ENCODE measurements around the gene RERG.

The RERG gene

GRCh38 chr12:15181017-15181683, 40.1 kb downstream of the RERG start:
- no peak overlapping the region for H3K4me3 ChIP-seq (ENCODE audit: low read depth, low read length)
- no peak for DNase-seq (ENCODE audit: low read depth)
- TF ChIP-seq MAX (IDR thresholded peaks at IDR 0.05; ENCODE audit: low read depth, low read length) (no peak), CTCF (IDR thresholded peaks at IDR 0.05; ENCODE audit: low read depth, low read length) (no peak), POLR2A (IDR thresholded peaks at IDR 0.05; ENCODE audit: extremely low read depth, insufficient read length) (no peak)

GRCh38 chr12:15180325-15180724, 40.9 kb downstream of the RERG start:
- no peak for TF ChIP-seq CTCF (IDR thresholded peaks at IDR 0.05; ENCODE audit: low read depth, low read length)
- no peak for TF ChIP-seq MAX (IDR thresholded peaks at IDR 0.05; ENCODE audit: low read depth, low read length)
- TF ChIP-seq POLR2A (IDR thresholded peaks at IDR 0.05; ENCODE audit: extremely low read depth, insufficient read length), result no peak
- DNase-seq (ENCODE audit: low read depth), result no peak
- no peak overlapping the region for H3K4me3 ChIP-seq (ENCODE audit: low read depth, low read length)

DNA sequence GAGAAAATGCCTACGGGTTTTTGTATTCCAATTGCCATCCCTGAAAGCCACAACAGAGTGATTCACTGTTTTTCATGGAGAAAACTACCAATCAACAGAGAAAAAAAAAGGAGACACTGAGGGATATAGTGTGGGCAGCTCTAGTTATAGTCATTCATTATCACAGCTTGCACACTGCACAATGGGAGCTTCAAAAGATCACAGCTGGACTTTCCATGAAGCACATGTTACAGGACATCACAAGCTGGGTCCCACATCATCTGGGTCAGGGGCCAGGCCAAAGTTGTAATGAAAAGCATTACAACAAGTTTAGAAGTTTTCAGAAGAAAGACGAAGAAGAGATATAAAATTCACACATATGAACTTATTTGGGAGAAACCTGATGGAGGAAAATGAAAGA, 41.5 kb downstream of the RERG start:
- no peak for DNase-seq (ENCODE audit: low read depth)
- H3K4me3 ChIP-seq (ENCODE audit: low read depth, low read length), result no peak overlapping the region
- TF ChIP-seq POLR2A (IDR thresholded peaks at IDR 0.05; ENCODE audit: extremely low read depth, insufficient read length) (no peak), CTCF (IDR thresholded peaks at IDR 0.05; ENCODE audit: low read depth, low read length) (no peak), MYC (IDR thresholded peaks at IDR 0.05; ENCODE audit: low read depth, low read length) (no peak), MAX (IDR thresholded peaks at IDR 0.05; ENCODE audit: low read depth, low read length) (no peak)

GRCh38 chr12:15173142-15173541, 48.1 kb downstream of the RERG start:
- no peak for DNase-seq (ENCODE audit: low read depth)
- TF ChIP-seq CTCF (IDR thresholded peaks at IDR 0.05; ENCODE audit: low read depth, low read length) (no peak), MYC (IDR thresholded peaks at IDR 0.05; ENCODE audit: low read depth, low read length) (no peak), POLR2A (IDR thresholded peaks at IDR 0.05; ENCODE audit: extremely low read depth, insufficient read length) (no peak), MAX (IDR thresholded peaks at IDR 0.05; ENCODE audit: low read depth, low read length) (no peak)
- H3K4me3 ChIP-seq (ENCODE audit: low read depth, low read length), result no peak overlapping the region

DNA sequence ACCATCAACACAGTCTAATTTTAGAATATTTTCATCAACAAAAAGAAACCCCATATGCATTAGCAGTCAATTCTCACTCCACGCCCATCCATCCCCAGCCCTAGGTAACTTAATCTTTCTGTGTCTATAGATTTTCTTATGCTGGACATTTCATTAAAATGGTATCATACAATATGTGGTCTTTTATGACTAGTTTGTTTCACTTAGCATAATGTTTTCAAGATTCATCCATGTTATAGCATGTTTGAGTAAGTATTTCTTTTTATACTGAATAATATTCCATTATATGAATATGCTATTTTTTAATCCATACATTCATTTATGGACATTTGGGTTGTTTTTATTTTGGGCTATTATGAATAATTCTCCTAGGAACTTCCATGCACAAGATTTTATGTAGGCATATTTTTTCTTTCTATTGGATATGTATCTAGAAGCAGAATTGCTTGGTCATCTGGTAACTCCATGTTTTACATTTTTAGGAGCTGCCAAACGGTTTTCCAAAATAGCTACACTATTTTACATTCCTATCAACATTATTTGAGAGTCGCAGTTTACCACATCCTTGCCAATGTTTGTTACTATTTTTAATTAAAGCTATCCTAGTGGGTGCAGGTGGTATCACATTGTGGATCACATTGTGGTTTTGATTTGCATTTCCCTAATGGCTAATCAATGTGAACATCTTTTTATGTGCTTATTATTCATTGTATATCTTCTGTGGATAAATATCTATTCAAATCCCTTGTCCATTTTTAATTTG, 49.0 kb downstream of the RERG start:
- no peak for DNase-seq (ENCODE audit: low read depth)

More for the DNA sequence above, 49.0 kb downstream of the RERG start:
- TF ChIP-seq POLR2A (IDR thresholded peaks at IDR 0.05; ENCODE audit: extremely low read depth, insufficient read length), result no peak
- no peak for TF ChIP-seq MAX (IDR thresholded peaks at IDR 0.05; ENCODE audit: low read depth, low read length)
- no peak for TF ChIP-seq CTCF (IDR thresholded peaks at IDR 0.05; ENCODE audit: low read depth, low read length)
- TF ChIP-seq MYC (IDR thresholded peaks at IDR 0.05; ENCODE audit: low read depth, low read length), result no peak
- H3K4me3 ChIP-seq (ENCODE audit: low read depth, low read length), result no peak overlapping the region

Measured in NB4 (cell line).